HepG2 (cell line): ENCODE data around the gene VAMP4. TPM values are rescaled to one million over a fixed set of nuclear protein-coding genes. Genes with fewer than 3 reads are reported as not detected.
A peak's percentile ranks its signal among the peaks of the same experiment; 100 is the strongest.

Experiments used
- ATAC-seq: fragments of 200-7000 bp; cut with Tn5 transposase; 3 replicates; pipeline ENCODE4 v1.9.1; 2020; ENCODE audit warnings: mild to moderate bottlenecking, moderate library complexity
- BruUV-seq: library from RNA; stranded (reverse); fragments of 400-500 nt; replicated peaks from 2 replicates; lab custom pipeline; 2021; lab: Mats Ljungman, UMichigan
- CTCF ChIA-PET: fragments of 300-600 bp; formaldehyde crosslinking; extraction: SDS; loops from one replicate; lab custom pipeline; 2021; ENCODE audit warnings: low total read pairs, inconsistent platforms, low intra/inter-chr PET ratio; lab: Yijun Ruan, JAX
- POLR2A ChIA-PET: fragments of 350-600 bp; sonication (Branson Sonifier 250); formaldehyde crosslinking; loops from one replicate; lab custom pipeline; 2020; ENCODE audit warnings: antibody characterized with exemption, inconsistent platforms; lab: Yijun Ruan, JAX
- DNase-seq: peaks from one replicate; pipeline ENCODE4 v3.0.0-alpha.2; 2015; ENCODE audit warnings: low spot score
- FAIRE-seq: peaks from 3 replicates; lab custom pipeline; 2011; peaks lifted over from hg19 to GRCh38; lab: Jason Lieb, UNC
- H2AFZ ChIP-seq: one replicate; pipeline ENCODE4 v1.6.1; 2011; ENCODE audit warnings: low read length, inconsistent platforms
- H3K27ac ChIP-seq: fragments of 300-600 bp; 3 replicates; pipeline ENCODE4 v1.8.0; 2011; ENCODE audit warnings: mixed run types, mild to moderate bottlenecking, mixed read lengths, low read length, inconsistent platforms; ENCODE audit not compliant: insufficient read depth; ENCODE audit errors: extremely low read length
- H3K27me3 ChIP-seq, 2 experiments: fragments of 200-600 bp in 1 of 2; 2 replicates in 1 of 2; 3 replicates in 1 of 2; pipeline versions ENCODE4 v1.6.0 to v1.8.0; 2011; ENCODE audit warnings: low read length in 2 of 2, mild to moderate bottlenecking in 2 of 2, moderate library complexity in 2 of 2, inconsistent platforms in 1 of 2; ENCODE audit not compliant: insufficient read depth in 2 of 2, control insufficient read depth in 1 of 2
- H3K36me3 ChIP-seq, 2 experiments: fragments of 200-600 bp in 1 of 2; replicated peaks in 1 of 2; 2 replicates in 1 of 2; 3 replicates in 1 of 2; pipeline versions ENCODE4 v1.5.1 to v1.8.0; 2011; ENCODE audit warnings: low read length in 2 of 2, inconsistent platforms in 1 of 2; ENCODE audit not compliant: insufficient read depth in 2 of 2, control insufficient read depth in 1 of 2
- H3K4me1 ChIP-seq: 2 replicates; pipeline ENCODE4 v1.5.1; 2012; ENCODE audit warnings: low read length, inconsistent platforms; ENCODE audit not compliant: insufficient read depth
- H3K4me2 ChIP-seq: 2 replicates; pipeline ENCODE4 v1.6.0; 2011; ENCODE audit warnings: low read depth, low read length, inconsistent platforms
- H3K4me3 ChIP-seq, 3 experiments: fragments of 200-600 bp in 1 of 3; sonication (generic), shearing (Covaris generic) in 1 of 3; replicated peaks in 1 of 3; 2 replicates each; pipeline ENCODE4 v1.5.1; 2011 to 2016; ENCODE audit warnings: low read length in 3 of 3, inconsistent platforms in 2 of 3, low read depth in 2 of 3, mild to moderate bottlenecking in 2 of 3, control low read depth in 1 of 3, mixed read lengths in 1 of 3; ENCODE audit not compliant: insufficient read depth in 1 of 3
- H3K79me2 ChIP-seq: one replicate; pipeline ENCODE4 v1.6.1; 2011; ENCODE audit warnings: low read length, inconsistent platforms; ENCODE audit not compliant: insufficient read depth
- H3K9ac ChIP-seq: 2 replicates; pipeline ENCODE4 v1.6.0; 2011; ENCODE audit warnings: mild to moderate bottlenecking, low read depth, low read length, inconsistent platforms; ENCODE audit not compliant: insufficient read depth
- H3K9me3 ChIP-seq: 2 replicates; pipeline ENCODE4 v1.5.1; 2012; ENCODE audit warnings: mild to moderate bottlenecking, low read length
- H4K20me1 ChIP-seq: 2 replicates; pipeline ENCODE4 v1.6.0; 2011; ENCODE audit warnings: inconsistent platforms, mild to moderate bottlenecking, low read length, moderate library complexity; ENCODE audit not compliant: insufficient read depth
- GFI1 ChIP-seq: sonication (generic); formaldehyde crosslinking; IDR thresholded peaks from 2 replicates; pipeline ENCODE4 v1.5.0; 2020; ENCODE audit warnings: missing genetic modification reagents, mild to moderate bottlenecking, borderline replicate concordance
- SMAD3 ChIP-seq: sonication (generic); formaldehyde crosslinking; IDR thresholded peaks from 2 replicates; pipeline ENCODE4 v1.4.0; 2020; ENCODE audit warnings: missing genetic modification reagents
- ZKSCAN5 ChIP-seq: sonication (generic); formaldehyde crosslinking; IDR thresholded peaks from 2 replicates; pipeline ENCODE4 v1.5.1; 2020; ENCODE audit warnings: mild to moderate bottlenecking, missing genetic modification reagents
- ZNF101 ChIP-seq: sonication (generic); formaldehyde crosslinking; IDR thresholded peaks from 2 replicates; pipeline ENCODE4 v1.4.0; 2020; ENCODE audit warnings: mild to moderate bottlenecking, low read depth, missing genetic modification reagents, borderline replicate concordance
- WGBS: methylation state at CpG from one replicate; pipeline ENCODE4 v1.1.6; 2017; ENCODE audit warnings: low lambda C conversion rate; 5-methylcytosine and 5-hydroxymethylcytosine counted together
- in situ Hi-C: cut with HindIII; loops from 2 replicates; pipeline ENCODE4 v1.10.0; 2017; ENCODE audit warnings: low pct_unique_long_range_greater_than_20kb; ENCODE audit not compliant: extremely low pct_ligation_motif_present
- intact Hi-C: fragments of 100-400 bp; cut with micrococcal nuclease; formaldehyde crosslinking; loops from one replicate; pipeline ENCODE4 v1.10.0; 2022; ENCODE audit not compliant: unreplicated experiment
- polyA plus RNA-seq, 8 experiments: library from polyadenylated mRNA; depleted of rRNA in 3 of 8; stranded (reverse) in 7 of 8; unstranded in 1 of 8; fragments of >200 nt; fragmentation: Illumina TruSeq in 4 of 8; extraction: Trizol in 4 of 8; gene quantifications; 2 replicates each; pipeline versions ENCODE4 v1.2.1 to v1.2.3, GENCODE V29; 2011 to 2016; ENCODE audit warnings: low read depth in 4 of 8, missing spikeins in 1 of 8, mixed read lengths in 1 of 8; ENCODE audit not compliant: insufficient read depth in 1 of 8
- total RNA-seq, 5 experiments: library from RNA; depleted of rRNA; stranded (reverse); fragments of >200 nt; fragmentation: Illumina TruSeq; extraction: Trizol; gene quantifications; 2 replicates each; pipeline ENCODE4 v1.2.3, GENCODE V29; 2016; ENCODE audit warnings: low read depth in 1 of 5
- TF ChIP-seq, protein P1 (sequence below): sonication (generic); formaldehyde crosslinking; IDR thresholded peaks from 2 replicates; pipeline ENCODE4 v1.4.0; 2020; ENCODE audit warnings: mild to moderate bottlenecking, missing genetic modification reagents
- TF ChIP-seq, protein P2 (sequence below): sonication (generic); formaldehyde crosslinking; IDR thresholded peaks from 2 replicates; pipeline ENCODE4 v1.8.1; 2023; ENCODE audit warnings: missing genetic modification reagents, mild to moderate bottlenecking, borderline replicate concordance

VAMP4 gene
- total and polyA plus RNA-seq, 2 of the 13 experiments (the other 11 are each of a cell fraction or from before 2014, with no cell fraction given): 1.4 to 2.0 TPM

GRCh38 chr1:171743081-171743870 is 1.4 kb upstream of the VAMP4 start:
- DNase-seq: no peak
- Histone ChIP-seq H2AFZ (no peak overlapping the region), H3K79me2 (no peaks in the 10 kb centered on the region), H3K9ac (peak overlapping the region; percentile 69; the same call in 1 of the 2 replicates), H3K27me3 (no peaks in the 10 kb centered on the region), H3K36me3 (no peaks in the 10 kb centered on the region), H3K4me2 (peak overlapping the region; percentile 83), H3K9me3 (no peaks in the 10 kb centered on the region), H3K4me3 (peak overlapping the region; percentile 78 to 88 (median 86)), H4K20me1 (no peaks in the 10 kb centered on the region), H3K27ac (no peak overlapping the region), H3K4me1 (peaks cover 23% of the 10 kb centered on the region)
- no peak for FAIRE-seq
- TF ChIP-seq GFI1 (CRISPR knock-in tag): no peak
- TF ChIP-seq, protein P1, sequence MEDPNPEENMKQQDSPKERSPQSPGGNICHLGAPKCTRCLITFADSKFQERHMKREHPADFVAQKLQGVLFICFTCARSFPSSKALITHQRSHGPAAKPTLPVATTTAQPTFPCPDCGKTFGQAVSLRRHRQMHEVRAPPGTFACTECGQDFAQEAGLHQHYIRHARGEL: no peak
- no peak for TF ChIP-seq SMAD3 (CRISPR knock-in tag)
- TF ChIP-seq ZKSCAN5 (CRISPR knock-in tag): no peak
- POLR2A ChIA-PET: interaction anchor here (1.1 to 3.6 kb wide), 2 partner anchors 11 to 38 kb away, joined by 3 to 20 read pairs; partner anchors contain the start of gene METTL13
- BruUV-seq: no TSS peak
- ATAC-seq: no peak
- intact Hi-C loops (loop anchor here (2.0 kb wide), 1 partner anchor 258 kb away; the partner anchor contains the start of gene PRRC2C), in situ Hi-C loops (no loop called here)
- CTCF ChIA-PET: no interaction called here
- WGBS: 14% methylated on average over 8 of the region's 8 CpGs

- TF ChIP-seq, protein P2, sequence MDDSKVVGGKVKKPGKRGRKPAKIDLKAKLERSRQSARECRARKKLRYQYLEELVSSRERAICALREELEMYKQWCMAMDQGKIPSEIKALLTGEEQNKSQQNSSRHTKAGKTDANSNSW: 0 out of 2 replicates have a peak, but pooled peaks have one; percentile 4
- TF ChIP-seq ZNF101 (CRISPR knock-in tag): no peak
- Histone ChIP-seq H3K4me2 (peak overlapping the region; percentile 83), H3K9me3 (no peaks in the 10 kb centered on the region), H3K4me1 (peaks cover 23% of the 10 kb centered on the region), H3K36me3 (no peaks in the 10 kb centered on the region), H3K27me3 (no peaks in the 10 kb centered on the region), H2AFZ (peak overlapping the region; percentile 78), H3K4me3 (peak overlapping the region; percentile 78 to 88 (median 86)), H3K79me2 (no peaks in the 10 kb centered on the region), H4K20me1 (no peaks in the 10 kb centered on the region), H3K27ac (peak overlapping the region; percentile 72), H3K9ac (peak overlapping the region; percentile 69)
- TSS peak; percentile 91 for BruUV-seq
- in situ Hi-C loops: no loop called here
- 1% methylated on average over 14 of the region's 14 CpGs for WGBS
- CTCF ChIA-PET: interaction anchor here (0.9 kb wide), 1 partner anchor 98 kb away, joined by 3 read pairs; no protein-coding TSS in a partner anchor
- DNase-seq (no peak), ATAC-seq (peak; percentile 58), FAIRE-seq (no peak)
- intact Hi-C loops: loop anchor here (1.0 to 2.0 kb wide), 3 partner anchors 39 to 258 kb away; partner anchors contain the start of genes METTL13 and PRRC2C
- POLR2A ChIA-PET: interaction anchor here (1.1 to 3.6 kb wide), 3 partner anchors 11 to 98 kb away, joined by 3 to 20 read pairs (median 4); partner anchors contain the start of gene METTL13
Observed at GRCh38 chr1:171742577-171742922, 685 bp upstream of the VAMP4 start.
